Adrenal gland (tissue), 12 donors: ENCODE data around the gene WDR72. TPM values are rescaled to one million over a fixed set of nuclear protein-coding genes. Genes with fewer than 3 reads are reported as not detected.

Source experiments
- DNase-seq, 7 donors: peaks; one replicate each; pipeline ENCODE4 v3.0.0-alpha.2; 2019 to 2020
- H3K27ac ChIP-seq, 5 donors: fragments of 200-600 bp; sonication (generic) in 4 of 5; 1 replicate in 3 of 5; 2 replicates in 2 of 5; pipeline versions ENCODE4 v1.5.1 to v1.8.0; 2016 to 2020; ENCODE audit warnings: mild to moderate bottlenecking in 1 of 5
- H3K27me3 ChIP-seq: fragments of 200-600 bp; 2 replicates; pipeline ENCODE4 v1.8.0; 2021
- H3K36me3 ChIP-seq, 2 donors: fragments of 200-600 bp; replicated peaks in 1 of 2; 1 replicate in 1 of 2; 2 replicates in 1 of 2; pipeline versions ENCODE4 v1.5.1 to v1.8.0; 2018 to 2022
- H3K4me1 ChIP-seq, 2 donors: fragments of 200-600 bp; replicated peaks in 1 of 2; 1 replicate in 1 of 2; 2 replicates in 1 of 2; pipeline versions ENCODE4 v1.5.1 to v1.8.0; 2018 to 2021
- H3K4me3 ChIP-seq, 4 donors: fragments of 200-600 bp; sonication (generic) in 3 of 4; one replicate each; pipeline ENCODE4 v1.5.1; 2016 to 2018
- H3K9me3 ChIP-seq, 3 donors: fragments of 200-600 bp; sonication (generic) in 1 of 3; replicated peaks in 1 of 3; 1 replicate in 2 of 3; 2 replicates in 1 of 3; pipeline versions ENCODE4 v1.5.1 to v1.8.0; 2016 to 2021
- CTCF ChIP-seq, 6 experiments: fragments of 450-650 bp in 4 of 6; fragments of 200-600 bp in 2 of 6; sonication (generic) in 1 of 6; IDR thresholded peaks; 1 replicate in 5 of 6; 2 replicates in 1 of 6; pipeline versions ENCODE4 v1.5.1 to v1.8.0; 2016 to 2021; ENCODE audit warnings: antibody characterized with exemption in 6 of 6, mild to moderate bottlenecking in 2 of 6, moderate library complexity in 1 of 6
- POLR2A ChIP-seq, 2 donors: fragments of 450-650 bp; IDR thresholded peaks; one replicate each; pipeline ENCODE4 v1.6.1; 2017; ENCODE audit warnings: antibody characterized with exemption in 2 of 2, mild to moderate bottlenecking in 2 of 2, moderate library complexity in 1 of 2
- WGBS, 4 donors: extraction: QIAGEN DNeasy Blood & Tissue Kit in 2 of 4; methylation state at CpG; one replicate each; pipeline versions ENCODE4 v1.1.5 to v1.1.7; 2013 to 2017; 5-methylcytosine and 5-hydroxymethylcytosine counted together
- intact Hi-C, 2 donors: fragments of 100-400 bp; cut with DNase I; formaldehyde crosslinking; loops; one replicate each; pipeline versions ENCODE4 v1.14.1 to v1.15.0; 2022 to 2023
- polyA plus RNA-seq, 3 donors: library from polyadenylated mRNA; stranded (reverse); fragments of 200-250 nt in 2 of 3; fragments of 350-450 nt in 1 of 3; fragmentation: Illumina TruSeq in 1 of 3; extraction: RNeasy Lipid Tissue Mini Kit (QIAGEN cat#74804) in 1 of 3; gene quantifications; one replicate each; pipeline ENCODE4 v1.2.3, GENCODE V29; 2013 to 2014
- total RNA-seq, 9 donors: library from RNA; depleted of rRNA in 4 of 9; stranded (reverse); fragments of >200 nt in 4 of 9; fragments of 120-200 nt in 1 of 9; fragmentation: NEBNext Ultra II Directional in 1 of 9; extraction: Animal tissue kit (Norgen Biotek cat#: 25700) in 1 of 9; gene quantifications; one replicate each; pipeline versions ENCODE4 v1.1.0 to v1.2.4, GENCODE V29; 2013 to 2023
- donor health status: healthy with polysubstance abuse.
- donor health status: Bipolar disorder and iron deficiency.
- donor health status: DM: yes; HTN: yes; CAD: no.
- donor health status: DM: no; HTN: no; CAD: no.
- donor health status: DM: no; HTN: no; CAD: no.
- donor health status: DM: yes; HTN: yes; CAD: no.

WDR72 gene
- total and polyA plus RNA-seq, 12 donors: 0.06 to 0.35 (median 0.12) TPM; not detected in 8

DNA sequence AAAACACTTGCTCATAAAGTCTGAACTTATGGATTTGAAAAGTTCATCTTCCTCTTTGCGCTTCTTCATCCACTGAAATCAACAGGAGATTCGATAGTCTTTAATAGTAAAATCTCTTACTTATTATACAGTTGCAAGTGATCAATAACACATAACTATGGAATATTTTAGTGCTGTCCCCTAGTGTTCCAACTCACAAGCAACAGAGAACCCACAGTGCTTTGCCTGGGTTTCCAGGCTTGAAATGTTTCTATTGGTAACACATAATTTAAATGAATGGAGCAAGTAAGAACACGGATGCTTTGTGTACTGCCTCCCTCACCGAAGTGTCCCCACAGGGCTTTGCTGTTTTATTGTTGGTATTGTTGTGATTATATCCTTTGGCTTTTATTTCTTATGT is 93.5 kb downstream of the WDR72 start:
- Histone ChIP-seq H3K4me1 (no peaks in the 10 kb centered on the region), H3K27me3 (no peaks in the 10 kb centered on the region), H3K9me3 (no peaks in the 10 kb centered on the region), H3K36me3 (no peaks in the 10 kb centered on the region), H3K4me3 (no peak overlapping the region), H3K27ac (no peak overlapping the region)
- 65 to 72% (median 68%) methylated on average over 4 of the region's 4 CpGs for WGBS, 4 donors
- TF ChIP-seq POLR2A (IDR thresholded peaks at IDR 0.05) (no peak), CTCF (IDR thresholded peaks at IDR 0.05) (peak in 2 of 6 experiments; percentile 17 to 18)
- DNase-seq: no peak
- intact Hi-C loops: no loop called here

- TF ChIP-seq CTCF (IDR thresholded peaks at IDR 0.05) (no peak), POLR2A (IDR thresholded peaks at IDR 0.05) (no peak)
- 49 to 60% (median 59%) methylated on average over 11 of the region's 11 CpGs for WGBS, 4 donors
- H3K4me3 ChIP-seq: no peak overlapping the region
Measured at GRCh38 chr15:53658827-53659555, 100.5 kb downstream of the WDR72 start.

DNA sequence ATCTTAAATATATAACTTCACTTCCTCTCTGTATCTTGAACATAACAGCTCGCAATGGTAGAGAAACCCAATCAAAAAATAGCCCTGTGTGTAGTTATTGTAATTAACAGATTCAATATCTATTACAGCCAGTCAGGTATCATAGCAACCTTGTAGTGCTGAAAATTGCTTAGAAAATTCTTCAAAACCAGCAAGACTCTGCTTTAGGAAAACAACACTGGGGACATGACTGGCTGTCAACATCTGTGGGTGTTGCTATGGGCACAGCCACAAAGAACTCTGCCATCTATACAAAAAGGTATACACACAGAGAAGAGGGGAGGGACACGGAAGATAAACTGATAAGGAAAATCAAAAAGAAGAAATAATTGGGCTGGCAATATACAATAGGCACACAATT is 101.2 kb downstream of the WDR72 start:
- TF ChIP-seq CTCF (IDR thresholded peaks at IDR 0.05) (no peak), POLR2A (IDR thresholded peaks at IDR 0.05) (no peak)
- Histone ChIP-seq H3K4me3 (no peak overlapping the region), H3K9me3 (no peaks in the 10 kb centered on the region), H3K27ac (no peak overlapping the region), H3K36me3 (no peaks in the 10 kb centered on the region), H3K4me1 (no peaks in the 10 kb centered on the region), H3K27me3 (peaks cover 4% of the 10 kb centered on the region)
- intact Hi-C loops: no loop called here
- WGBS, 4 donors: 79 to 85% (median 79%) methylated on average over 2 of the region's 2 CpGs
- DNase-seq: no peak

More at GRCh38 chr15:53658827-53659555, 100.5 kb downstream of the WDR72 start:
- H3K27ac ChIP-seq: no peak overlapping the region
- peaks cover 4% of the 10 kb centered on the region for H3K27me3 ChIP-seq
- DNase-seq: no peak
- H3K9me3 ChIP-seq: no peaks in the 10 kb centered on the region
- intact Hi-C loops: no loop called here
- no peaks in the 10 kb centered on the region for H3K4me1 ChIP-seq
- H3K36me3 ChIP-seq: no peaks in the 10 kb centered on the region

- 73 to 100% (median 93%) methylated on average over 2 of the region's 2 CpGs for WGBS, 4 donors
- TF ChIP-seq POLR2A (IDR thresholded peaks at IDR 0.05) (no peak), CTCF (IDR thresholded peaks at IDR 0.05) (no peak)
Measured at GRCh38 chr15:53648934-53649333, 110.5 kb downstream of the WDR72 start.

More at GRCh38 chr15:53648934-53649333, 110.5 kb downstream of the WDR72 start:
- DNase-seq: no peak
- intact Hi-C loops: no loop called here
- Histone ChIP-seq H3K27me3 (peaks cover 7% of the 10 kb centered on the region), H3K27ac (no peak overlapping the region), H3K4me1 (no peaks in the 10 kb centered on the region), H3K9me3 (no peaks in the 10 kb centered on the region), H3K36me3 (no peaks in the 10 kb centered on the region), H3K4me3 (no peak overlapping the region)
